Keratinocyte (primary cell): ENCODE data around the gene TBXAS1.

Experiments
- CTCF ChIP-seq, 3 experiments: IDR thresholded peaks in 1 of 3; conservative IDR thresholded peaks in 1 of 3; optimal IDR thresholded peaks in 1 of 3; 2 replicates in 2 of 3; 3 replicates in 1 of 3; pipeline versions ENCODE3 to v1.5.1; 2011; ENCODE audit warnings: low read length in 3 of 3, mild to moderate bottlenecking in 3 of 3, moderate library complexity in 2 of 3, control low read depth in 1 of 3, inconsistent platforms in 1 of 3; ENCODE audit not compliant: insufficient read depth in 2 of 3; ENCODE audit errors: extremely low read depth in 1 of 3
- EZH2 ChIP-seq: IDR thresholded peaks from one replicate; pipeline ENCODE4 v1.6.1; 2012; ENCODE audit warnings: inconsistent platforms, mild to moderate bottlenecking, low read length, moderate library complexity

GRCh38 chr7:139941421-139941820 lies 112.4 kb downstream of the TBXAS1 start:
- TF ChIP-seq CTCF (optimal IDR thresholded peaks at IDR 0.05 in 1 of 3, IDR thresholded peaks at IDR 0.05 in 1 of 3, conservative IDR thresholded peaks at IDR 0.05 in 1 of 3; ENCODE audit: extremely low read depth in 1 of 3, insufficient read depth in 2 of 3, low read length in 3 of 3) (no peak), EZH2 (no peak)
